Kidney tubule cell (primary cell): ENCODE results near the gene UBTD2.

Experiments used
- DNase-seq: peaks from one replicate; pipeline ENCODE4 v3.0.0-alpha.2; 2018; ENCODE audit warnings: low spot score

Gene UBTD2

GRCh38 chr5:172170251-172170701, 113.3 kb downstream of the UBTD2 start:
- no peak for DNase-seq

GRCh38 chr5:172169216-172169615, 114.3 kb downstream of the UBTD2 start:
- DNase-seq, result no peak

GRCh38 chr5:172168311-172168710, 115.3 kb downstream of the UBTD2 start:
- no peak for DNase-seq

- DNase-seq, result no peak
These were observed 115.7 kb downstream of the UBTD2 start for GRCh38 chr5:172167895-172168294.

GRCh38 chr5:172166030-172166826, 117.3 kb downstream of the UBTD2 start:
- no peak for DNase-seq

- DNase-seq, result no peak
These were observed 118.1 kb downstream of the UBTD2 start for GRCh38 chr5:172165465-172165864.

- no peak for DNase-seq
These were observed 118.8 kb downstream of the UBTD2 start for GRCh38 chr5:172164769-172165212.

- DNase-seq, result no peak
These were observed 120.2 kb downstream of the UBTD2 start for GRCh38 chr5:172163346-172163745.

- DNase-seq, result no peak
These were observed 120.6 kb downstream of the UBTD2 start for GRCh38 chr5:172162987-172163343.

GRCh38 chr5:172162323-172162986, 121.1 kb downstream of the UBTD2 start:
- DNase-seq, result no peak

GRCh38 chr5:172160506-172160905, 123.1 kb downstream of the UBTD2 start:
- no peak for DNase-seq
